Measurements from ENCODE around the gene CRYBA4. TPM values are rescaled to one million over a fixed set of nuclear protein-coding genes. Genes with fewer than 3 reads are reported as not detected.

CRYBA4 gene
- total and polyA plus RNA-seq, 2 of the 13 experiments (the other 11 are each of a cell fraction or from before 2014, with no cell fraction given), result not detected

- no peak for TF ChIP-seq ZUFSP (CRISPR knock-in tag; IDR thresholded peaks at IDR 0.05; ENCODE audit: borderline replicate concordance)
- TF ChIP-seq SRSF4 (IDR thresholded peaks at IDR 0.05; ENCODE audit: low read depth, low read length, poor library complexity, severe bottlenecking), result no peak
- peak; percentile 44; the same call in 1 of the 2 replicates for TF ChIP-seq ADNP (CRISPR knock-in tag; IDR thresholded peaks at IDR 0.05)
- TF ChIP-seq ZNF143 (CRISPR knock-in tag; IDR thresholded peaks at IDR 0.05), result no peak
- 0 out of 2 replicates have a peak, but pooled peaks have one; percentile 33 for TF ChIP-seq ZNF431 (CRISPR knock-in tag; IDR thresholded peaks at IDR 0.05; ENCODE audit: borderline replicate concordance, low read depth)
- no peak for TF ChIP-seq ZNF260 (CRISPR knock-in tag; IDR thresholded peaks at IDR 0.05; ENCODE audit: borderline replicate concordance, low read depth)
- TF ChIP-seq TBX2 (CRISPR knock-in tag; IDR thresholded peaks at IDR 0.05; ENCODE audit: borderline replicate concordance), result 0 out of 2 replicates have a peak, but pooled peaks have one; percentile 30
- TF ChIP-seq IRF1 (CRISPR knock-in tag; IDR thresholded peaks at IDR 0.05; ENCODE audit: low read depth), result no peak
- peak; percentile 18; the same call in 1 of the 2 replicates for TF ChIP-seq HOXA3 (CRISPR knock-in tag; IDR thresholded peaks at IDR 0.05)
- no peak for TF ChIP-seq ZNF207 (IDR thresholded peaks at IDR 0.05; ENCODE audit: borderline replicate concordance)
- TF ChIP-seq TOPORS (CRISPR knock-in tag; IDR thresholded peaks at IDR 0.05), result no peak
- TF ChIP-seq MXD3 (CRISPR knock-in tag; IDR thresholded peaks at IDR 0.05), result no peak
- TF ChIP-seq ZNF687 (CRISPR knock-in tag; IDR thresholded peaks at IDR 0.05), result peak; percentile 12; the same call in 1 of the 2 replicates
- TF ChIP-seq ZNF710 (CRISPR knock-in tag; IDR thresholded peaks at IDR 0.05; ENCODE audit: borderline replicate concordance), result no peak
- no peak for TF ChIP-seq HMG20A (CRISPR knock-in tag; IDR thresholded peaks at IDR 0.05; ENCODE audit: borderline replicate concordance)
- TF ChIP-seq CREM (IDR thresholded peaks at IDR 0.05), result no peak
- no peak for TF ChIP-seq CREM (CRISPR knock-in tag; IDR thresholded peaks at IDR 0.05)
These were observed 31.7 kb upstream of the CRYBA4 start, which contains the start of gene TPST2 (continued) for GRCh38 chr22:26589845-26590736.
